Panc1 (cell line): ENCODE results near the gene PLEKHF1. TPM values are rescaled to one million over a fixed set of nuclear protein-coding genes. Genes with fewer than 3 reads are reported as not detected.

Source experiments
- ATAC-seq: fragments of 200-7000 bp; cut with Tn5 transposase; 2 replicates; pipeline ENCODE4 v1.9.1; 2020; ENCODE audit warnings: mild to moderate bottlenecking, moderate library complexity
- BruUV-seq: library from RNA; stranded (reverse); fragments of 400-500 nt; replicated peaks from 2 replicates; lab custom pipeline; 2021; lab: Mats Ljungman, UMichigan
- CTCF ChIA-PET: fragments of 300-600 bp; sonication (Branson Sonifier 250); formaldehyde crosslinking; loops from one replicate; lab custom pipeline; 2022; ENCODE audit warnings: antibody characterized with exemption; lab: Charles Lee
- POLR2A ChIA-PET: fragments of 300-600 bp; sonication (Branson Sonifier 250); formaldehyde crosslinking; loops from one replicate; lab custom pipeline; 2022; ENCODE audit warnings: antibody characterized with exemption; lab: Charles Lee
- DNase-seq: peaks from one replicate; pipeline ENCODE4 v3.0.0-alpha.2; 2010; ENCODE audit warnings: low read depth, low spot score
- H3K27ac ChIP-seq: 2 replicates; pipeline ENCODE4 v1.5.1; 2011; ENCODE audit warnings: mild to moderate bottlenecking, low read length, inconsistent platforms
- H3K27me3 ChIP-seq: fragments of 200-500 bp; sonication (Bioruptor generic); 2 replicates; pipeline ENCODE4 v1.6.0; 2014; ENCODE audit warnings: low read length, inconsistent platforms; ENCODE audit not compliant: control insufficient read depth, insufficient read depth
- H3K36me3 ChIP-seq: fragments of 200-500 bp; sonication (Bioruptor generic); 2 replicates; pipeline ENCODE4 v1.5.1; 2014; ENCODE audit warnings: inconsistent platforms, mild to moderate bottlenecking, low read length, moderate library complexity; ENCODE audit not compliant: control insufficient read depth, insufficient read depth
- H3K4me1 ChIP-seq: 2 replicates; pipeline ENCODE4 v1.5.1; 2011; ENCODE audit warnings: inconsistent platforms, mild to moderate bottlenecking, low read length, moderate library complexity; ENCODE audit not compliant: control insufficient read depth, insufficient read depth
- H3K4me3 ChIP-seq, 2 experiments: 2 replicates each; pipeline ENCODE4 v1.5.1; 2011 to 2012; ENCODE audit warnings: low read depth in 2 of 2, low read length in 2 of 2, mild to moderate bottlenecking in 2 of 2, inconsistent platforms in 1 of 2, moderate library complexity in 1 of 2
- H3K9me3 ChIP-seq: fragments of 200-500 bp; sonication (Bioruptor generic); 2 replicates; pipeline ENCODE4 v1.5.1; 2014; ENCODE audit warnings: low read depth, mild to moderate bottlenecking, inconsistent platforms, low read length, moderate library complexity; ENCODE audit not compliant: control insufficient read depth, insufficient read depth
- CTCF ChIP-seq: fragments of 450-650 bp; IDR thresholded peaks from 2 replicates; pipeline ENCODE4 v1.5.1; 2017; ENCODE audit warnings: mild to moderate bottlenecking
- POLR2AphosphoS5 ChIP-seq: IDR thresholded peaks from 2 replicates; pipeline ENCODE4 v1.6.1; 2012; ENCODE audit warnings: mild to moderate bottlenecking, low read depth, low read length, moderate library complexity
- REST ChIP-seq, 2 experiments: IDR thresholded peaks; 2 replicates each; pipeline ENCODE4 v1.6.1; 2011 to 2012; ENCODE audit warnings: low read depth in 2 of 2, control low read depth in 1 of 2, low read length in 1 of 2, mild to moderate bottlenecking in 1 of 2, moderate library complexity in 1 of 2; ENCODE audit not compliant: insufficient read depth in 1 of 2
- SIN3A ChIP-seq: IDR thresholded peaks from 2 replicates; pipeline ENCODE4 v1.6.1; 2012; ENCODE audit warnings: low read depth, mild to moderate bottlenecking, low read length, moderate library complexity, borderline replicate concordance; ENCODE audit not compliant: insufficient read depth
- TCF7L2 ChIP-seq: IDR thresholded peaks from 2 replicates; pipeline ENCODE4 v1.6.1; 2011; ENCODE audit warnings: mild to moderate bottlenecking, low read depth, low read length, inconsistent platforms
- in situ Hi-C: cut with HindIII; loops from 2 replicates; pipeline ENCODE4 v1.10.0; 2016; ENCODE audit warnings: low sequenced_read_pairs, low pct_unique_long_range_greater_than_20kb
- intact Hi-C: fragments of 100-400 bp; cut with micrococcal nuclease; formaldehyde crosslinking; loops from one replicate; pipeline ENCODE4 v1.10.0; 2022; ENCODE audit not compliant: unreplicated experiment
- total RNA-seq: library from RNA; stranded (reverse); gene quantifications from one replicate; pipeline ENCODE4 v1.2.1, GENCODE V29; 2021; ENCODE audit not compliant: unreplicated experiment

PLEKHF1 gene
- total RNA-seq, 1 experiment from 2014 or later, result 22.4 TPM

GRCh38 chr19:29694669-29695627 is 29.7 kb downstream of the PLEKHF1 start:
- in situ Hi-C loops (no loop called here), intact Hi-C loops (loop anchor here (1.0 kb wide), 1 partner anchor 21 kb away; no protein-coding TSS in a partner anchor)
- BruUV-seq, result no TSS peak
- ChIA-PET CTCF (interaction anchor here (0.6 to 1.8 kb wide), 4 partner anchors 18 to 506 kb away, joined by 3 to 11 read pairs (median 6); no protein-coding TSS in a partner anchor), POLR2A (no interaction called here)
- Histone ChIP-seq H3K4me1 (peaks cover 8% of the 10 kb centered on the region; the same call in 1 of the 2 replicates), H3K27me3 (no peaks in the 10 kb centered on the region), H3K27ac (no peak overlapping the region), H3K36me3 (no peaks in the 10 kb centered on the region), H3K4me3 (no peak overlapping the region), H3K9me3 (no peaks in the 10 kb centered on the region)
- TF ChIP-seq POLR2AphosphoS5, result no peak
- TF ChIP-seq TCF7L2, result no peak
- no peak for TF ChIP-seq REST (IDR thresholded peaks at IDR 0.05; ENCODE audit: insufficient read depth in 1 of 2, low read depth in 2 of 2, low read length in 1 of 2)
- TF ChIP-seq CTCF, result peak; percentile 98
- no peak for TF ChIP-seq SIN3A
- DNase-seq (no peak), ATAC-seq (peak; percentile 100)

- H3K9me3 ChIP-seq, result no peaks in the 10 kb centered on the region
- in situ Hi-C loops, result no loop called here
- ATAC-seq (no peak), DNase-seq (no peak)
- intact Hi-C loops, result no loop called here
- BruUV-seq, result no TSS peak
- TF ChIP-seq CTCF (no peak), POLR2AphosphoS5 (no peak), SIN3A (no peak), REST (IDR thresholded peaks at IDR 0.05; ENCODE audit: insufficient read depth in 1 of 2, low read depth in 2 of 2, low read length in 1 of 2) (no peak), TCF7L2 (no peak)
- H3K4me3 ChIP-seq, result no peak overlapping the region
- ChIA-PET POLR2A (no interaction called here), CTCF (no interaction called here)
- no peaks in the 10 kb centered on the region for H3K27me3 ChIP-seq
- H3K27ac ChIP-seq, result no peak overlapping the region
- no peaks in the 10 kb centered on the region for H3K36me3 ChIP-seq
- H3K4me1 ChIP-seq, result peaks cover 8% of the 10 kb centered on the region; the same call in 1 of the 2 replicates
Observed at GRCh38 chr19:29695765-29696564, 30.7 kb downstream of the PLEKHF1 start.
